Measurements from ENCODE around the gene ISOC1. TPM values are rescaled to one million over a fixed set of nuclear protein-coding genes. Genes with fewer than 3 reads are reported as not detected.

ISOC1 gene
- total and polyA plus RNA-seq, 10 of the 15 experiments (the other 5 are each of a cell fraction or from before 2014, with no cell fraction given) = 12.6 to 61.8 (median 29.9) TPM

- TF ChIP-seq, protein P1, sequence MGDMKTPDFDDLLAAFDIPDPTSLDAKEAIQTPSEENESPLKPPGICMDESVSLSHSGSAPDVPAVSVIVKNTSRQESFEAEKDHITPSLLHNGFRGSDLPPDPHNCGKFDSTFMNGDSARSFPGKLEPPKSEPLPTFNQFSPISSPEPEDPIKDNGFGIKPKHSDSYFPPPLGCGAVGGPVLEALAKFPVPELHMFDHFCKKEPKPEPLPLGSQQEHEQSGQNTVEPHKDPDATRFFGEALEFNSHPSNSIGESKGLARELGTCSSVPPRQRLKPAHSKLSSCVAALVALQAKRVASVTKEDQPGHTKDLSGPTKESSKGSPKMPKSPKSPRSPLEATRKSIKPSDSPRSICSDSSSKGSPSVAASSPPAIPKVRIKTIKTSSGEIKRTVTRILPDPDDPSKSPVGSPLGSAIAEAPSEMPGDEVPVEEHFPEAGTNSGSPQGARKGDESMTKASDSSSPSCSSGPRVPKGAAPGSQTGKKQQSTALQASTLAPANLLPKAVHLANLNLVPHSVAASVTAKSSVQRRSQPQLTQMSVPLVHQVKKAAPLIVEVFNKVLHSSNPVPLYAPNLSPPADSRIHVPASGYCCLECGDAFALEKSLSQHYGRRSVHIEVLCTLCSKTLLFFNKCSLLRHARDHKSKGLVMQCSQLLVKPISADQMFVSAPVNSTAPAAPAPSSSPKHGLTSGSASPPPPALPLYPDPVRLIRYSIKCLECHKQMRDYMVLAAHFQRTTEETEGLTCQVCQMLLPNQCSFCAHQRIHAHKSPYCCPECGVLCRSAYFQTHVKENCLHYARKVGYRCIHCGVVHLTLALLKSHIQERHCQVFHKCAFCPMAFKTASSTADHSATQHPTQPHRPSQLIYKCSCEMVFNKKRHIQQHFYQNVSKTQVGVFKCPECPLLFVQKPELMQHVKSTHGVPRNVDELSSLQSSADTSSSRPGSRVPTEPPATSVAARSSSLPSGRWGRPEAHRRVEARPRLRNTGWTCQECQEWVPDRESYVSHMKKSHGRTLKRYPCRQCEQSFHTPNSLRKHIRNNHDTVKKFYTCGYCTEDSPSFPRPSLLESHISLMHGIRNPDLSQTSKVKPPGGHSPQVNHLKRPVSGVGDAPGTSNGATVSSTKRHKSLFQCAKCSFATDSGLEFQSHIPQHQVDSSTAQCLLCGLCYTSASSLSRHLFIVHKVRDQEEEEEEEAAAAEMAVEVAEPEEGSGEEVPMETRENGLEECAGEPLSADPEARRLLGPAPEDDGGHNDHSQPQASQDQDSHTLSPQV (IDR thresholded peaks at IDR 0.05) = no peak
- TF ChIP-seq TARDBP (IDR thresholded peaks at IDR 0.05; ENCODE audit: borderline replicate concordance) = no peak
- TF ChIP-seq CEBPB (IDR thresholded peaks at IDR 0.05; ENCODE audit: borderline replicate concordance in 1 of 2, low read depth in 2 of 2, low read length in 2 of 2) = no peak
- no peak for TF ChIP-seq ZZZ3 (IDR thresholded peaks at IDR 0.05; ENCODE audit: control insufficient read depth, insufficient read length, low read depth)
- TF ChIP-seq MYB (IDR thresholded peaks at IDR 0.05; ENCODE audit: borderline replicate concordance, low read depth, low read length) = no peak
- no peak for TF ChIP-seq IKZF1 (conservative IDR thresholded peaks at IDR 0.05)
- TF ChIP-seq ZBTB11 (CRISPR knock-in tag; IDR thresholded peaks at IDR 0.05) = no peak
- TF ChIP-seq, protein P2, sequence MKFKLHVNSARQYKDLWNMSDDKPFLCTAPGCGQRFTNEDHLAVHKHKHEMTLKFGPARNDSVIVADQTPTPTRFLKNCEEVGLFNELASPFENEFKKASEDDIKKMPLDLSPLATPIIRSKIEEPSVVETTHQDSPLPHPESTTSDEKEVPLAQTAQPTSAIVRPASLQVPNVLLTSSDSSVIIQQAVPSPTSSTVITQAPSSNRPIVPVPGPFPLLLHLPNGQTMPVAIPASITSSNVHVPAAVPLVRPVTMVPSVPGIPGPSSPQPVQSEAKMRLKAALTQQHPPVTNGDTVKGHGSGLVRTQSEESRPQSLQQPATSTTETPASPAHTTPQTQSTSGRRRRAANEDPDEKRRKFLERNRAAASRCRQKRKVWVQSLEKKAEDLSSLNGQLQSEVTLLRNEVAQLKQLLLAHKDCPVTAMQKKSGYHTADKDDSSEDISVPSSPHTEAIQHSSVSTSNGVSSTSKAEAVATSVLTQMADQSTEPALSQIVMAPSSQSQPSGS (IDR thresholded peaks at IDR 0.05; ENCODE audit: low read length) = no peak
Observed at GRCh38 chr5:129065721-129066120, 28.8 kb upstream of the ISOC1 start (continued).
